HG02610 (cell line): Measurements from ENCODE around the gene WASL.
A peak's percentile ranks its signal among the peaks of the same experiment; 100 is the strongest.
"Not testable (repeated sequence)": the region's sequence is repeated elsewhere in the genome, so short reads cannot be mapped to it uniquely, and the experiment has no call there.

Source experiments
- ATAC-seq: cut with Tn5 transposase; IDR thresholded peaks from one replicate; pipeline ENCODE4 v1.9.1; 2021; ENCODE audit warnings: mild to moderate bottlenecking, moderate library complexity; ENCODE audit not compliant: unreplicated experiment

WASL gene

DNA sequence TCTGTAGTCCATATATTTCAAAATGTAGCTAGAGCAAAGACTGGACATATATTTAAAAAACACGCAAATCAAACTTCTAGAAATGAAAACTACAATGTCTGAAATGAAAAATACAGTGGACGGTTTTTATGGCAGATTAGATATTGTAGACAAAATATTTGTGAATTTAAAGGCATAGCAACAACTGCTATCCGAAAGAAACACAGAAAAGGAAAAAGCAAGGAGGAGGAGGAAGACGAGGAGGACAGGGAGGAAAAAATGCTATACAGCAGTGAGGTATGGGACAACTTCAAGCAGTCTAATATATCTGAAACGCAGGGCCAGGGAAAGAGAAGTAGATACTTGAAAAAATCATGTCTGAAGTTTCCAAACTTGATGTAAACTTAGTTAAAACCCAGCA, 13.3 kb downstream of the WASL start:
- ATAC-seq: no peak

DNA sequence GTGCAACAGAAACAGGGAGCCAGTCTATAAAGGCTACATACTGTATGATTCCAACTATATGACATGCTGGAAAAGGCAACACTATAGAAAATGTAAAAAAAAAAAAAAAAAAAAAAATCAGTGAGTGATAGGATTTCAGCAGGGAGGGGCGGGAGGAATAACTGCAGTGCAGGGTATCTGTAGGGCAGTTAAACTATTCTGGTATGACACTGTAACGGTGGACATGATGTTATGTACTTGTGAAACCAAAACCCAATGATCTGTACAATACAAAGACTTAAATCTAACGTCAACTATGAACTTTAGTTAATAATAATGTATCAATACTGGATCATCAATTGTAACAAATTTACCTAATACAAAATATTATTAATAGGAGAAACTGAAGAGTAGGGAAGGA, 14.3 kb downstream of the WASL start:
- ATAC-seq: no peak

DNA sequence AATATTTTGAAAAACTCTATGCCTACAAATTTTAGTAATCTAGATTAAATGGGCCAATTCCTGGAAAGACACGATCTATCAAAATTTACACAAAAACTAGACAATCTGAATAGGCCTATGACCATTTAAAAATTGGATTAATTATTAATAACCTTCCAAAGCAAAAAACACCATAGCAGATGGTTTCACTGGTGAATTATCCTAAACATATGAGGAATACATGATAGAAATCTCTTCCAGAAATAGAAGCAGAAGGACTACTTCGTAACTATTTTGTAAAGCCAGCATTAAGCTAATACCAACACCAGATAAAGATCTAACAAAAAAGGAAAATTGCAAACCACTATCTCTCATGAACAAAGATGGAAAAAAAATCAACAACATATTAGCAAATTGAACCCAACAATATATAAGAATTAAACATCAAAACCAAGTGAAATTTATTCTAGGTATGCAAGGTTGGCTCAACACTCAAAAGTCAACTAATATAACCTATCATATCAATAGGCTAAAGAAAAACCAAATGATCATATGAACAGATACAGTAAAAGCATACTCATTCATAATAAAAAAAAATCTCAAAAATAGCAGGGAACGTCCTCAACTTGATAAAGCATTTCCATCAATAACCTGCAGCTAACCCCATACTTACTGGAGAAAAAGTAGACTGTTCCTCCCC, 16.3 kb downstream of the WASL start:
- no peak for ATAC-seq

DNA sequence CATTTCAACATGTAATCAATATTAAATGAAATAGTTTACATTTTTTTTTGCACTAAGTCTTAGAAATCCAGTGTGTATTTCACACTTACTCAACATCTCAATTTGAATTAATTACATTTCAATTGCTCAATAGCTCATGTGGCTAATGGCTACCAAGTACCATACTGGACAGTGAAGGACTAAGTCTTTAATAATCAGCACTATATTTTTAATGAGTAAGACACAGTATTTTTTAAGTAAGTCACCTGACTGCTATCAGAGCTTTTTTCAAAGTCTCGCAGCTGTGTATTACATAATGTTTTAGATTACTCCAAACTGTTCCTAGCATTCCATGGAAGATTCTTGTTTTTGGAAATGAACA, 19.6 kb downstream of the WASL start:
- ATAC-seq: no peak

DNA sequence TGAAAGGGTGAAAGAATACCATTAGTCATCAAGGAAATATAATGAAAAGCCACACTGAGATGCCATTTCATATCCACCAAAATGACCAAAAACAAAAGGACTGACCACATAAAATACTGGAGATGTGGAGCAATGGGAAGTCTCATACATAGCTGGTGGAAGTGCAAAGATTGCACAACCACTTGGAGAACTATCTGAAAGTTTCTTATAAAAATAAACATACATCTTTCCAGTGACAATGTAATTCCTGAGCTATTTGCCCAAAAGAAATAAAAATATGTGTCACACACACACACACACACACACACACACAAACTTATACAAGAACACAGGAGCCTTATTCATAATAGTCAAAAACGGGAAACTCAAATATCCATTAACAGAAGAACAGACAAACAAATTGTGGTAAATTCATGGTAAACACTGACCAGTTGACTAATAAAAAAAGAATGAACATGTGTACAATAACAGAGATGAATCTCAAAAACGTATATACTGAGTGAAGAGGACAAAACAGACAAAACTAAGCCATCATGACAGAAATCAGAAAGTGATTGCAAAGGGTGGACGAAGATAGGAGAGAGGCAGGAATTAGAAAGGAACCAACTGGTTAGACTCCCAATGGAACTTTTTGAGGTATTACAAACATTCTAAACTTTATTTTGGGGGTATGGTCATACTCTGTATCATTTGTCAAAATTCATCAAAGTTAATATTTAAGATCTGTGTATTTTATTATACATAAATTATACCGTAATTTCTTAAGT, 21.5 kb downstream of the WASL start:
- ATAC-seq: no peak

DNA sequence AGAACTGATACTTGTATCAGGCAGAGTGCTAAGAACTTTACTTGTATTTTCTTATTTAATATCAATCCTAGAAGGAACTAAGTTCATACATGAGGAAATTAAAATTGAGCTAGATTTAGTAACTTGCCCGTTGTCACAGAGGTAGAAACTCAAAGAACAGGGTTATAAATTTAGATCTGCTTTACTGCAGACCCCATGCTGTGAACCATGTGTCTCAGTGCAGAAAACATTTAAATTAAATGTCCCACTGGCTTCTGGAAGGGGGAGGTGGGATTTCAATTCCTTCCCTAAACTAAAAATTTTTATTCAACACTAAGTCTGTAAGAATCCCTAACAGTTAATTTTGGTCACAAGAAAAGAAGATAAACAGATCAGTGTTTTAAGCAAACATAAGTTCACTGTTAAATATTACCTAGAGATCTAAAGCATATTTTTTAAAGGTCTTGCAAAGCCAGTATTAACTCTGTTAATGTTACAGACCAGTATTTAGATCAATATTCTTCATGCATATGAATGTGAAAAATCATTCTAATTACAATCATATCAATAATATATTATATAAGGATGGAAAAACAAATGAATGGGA, 23.1 kb downstream of the WASL start:
- no peak for ATAC-seq

DNA sequence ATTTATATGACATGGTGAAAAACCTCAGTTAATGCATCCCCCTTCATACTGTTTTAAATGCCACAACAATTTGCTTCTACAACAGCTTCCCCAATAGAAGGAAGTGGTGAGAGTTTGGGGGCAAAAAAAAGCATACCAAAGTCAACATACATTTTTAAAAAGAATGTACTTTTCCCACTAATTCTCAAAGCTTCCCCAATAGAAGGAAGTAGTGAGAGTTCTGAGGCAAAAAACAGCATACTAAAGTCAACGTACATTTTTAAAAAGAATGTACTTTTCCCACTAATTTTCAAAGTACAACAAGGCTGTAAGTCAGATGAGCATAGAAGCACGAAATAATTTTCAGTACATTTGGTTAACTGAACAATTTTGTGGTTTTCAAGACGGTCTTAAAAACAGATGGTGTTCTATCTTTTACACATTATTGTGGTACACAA, 24.0 kb downstream of the WASL start:
- no peak for ATAC-seq

DNA sequence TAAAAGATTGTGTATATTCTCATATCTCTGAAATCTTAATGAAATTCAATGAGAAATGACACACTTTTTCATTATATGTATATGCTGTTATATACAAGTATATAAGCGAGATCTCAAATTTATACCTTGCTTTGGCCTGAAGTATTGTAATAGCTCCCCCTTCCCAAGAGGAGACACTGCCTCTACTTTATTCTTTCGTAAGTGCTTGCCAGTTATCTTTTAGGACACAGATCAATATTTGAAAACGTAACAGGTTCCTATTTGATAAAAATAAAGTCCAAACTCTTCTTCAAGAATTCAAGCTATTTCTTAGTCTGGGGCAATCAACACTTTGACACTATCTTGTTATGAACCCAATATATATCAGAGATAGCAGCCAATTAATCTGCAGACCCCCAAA, 24.9 kb downstream of the WASL start:
- no peak for ATAC-seq

DNA sequence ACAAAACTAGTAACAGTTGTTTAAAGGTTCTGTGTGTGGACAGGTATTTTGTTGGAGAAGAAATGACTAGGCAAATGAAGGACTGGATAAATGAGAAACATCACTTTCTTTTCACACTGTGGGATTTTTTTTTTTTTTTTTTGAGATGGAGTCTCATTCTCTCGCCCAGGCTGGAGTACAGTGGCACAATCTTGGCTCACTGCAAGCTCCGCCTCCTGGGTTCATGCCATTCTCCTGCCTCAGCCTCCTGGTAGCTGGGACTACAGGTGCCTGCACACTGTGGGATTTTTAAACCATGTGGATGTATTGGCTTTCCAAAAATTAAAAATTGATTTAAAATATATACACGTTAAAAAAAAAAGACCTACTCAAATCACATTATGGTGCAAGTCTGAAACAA, 28.3 kb downstream of the WASL start:
- not testable (repeated sequence) for ATAC-seq

DNA sequence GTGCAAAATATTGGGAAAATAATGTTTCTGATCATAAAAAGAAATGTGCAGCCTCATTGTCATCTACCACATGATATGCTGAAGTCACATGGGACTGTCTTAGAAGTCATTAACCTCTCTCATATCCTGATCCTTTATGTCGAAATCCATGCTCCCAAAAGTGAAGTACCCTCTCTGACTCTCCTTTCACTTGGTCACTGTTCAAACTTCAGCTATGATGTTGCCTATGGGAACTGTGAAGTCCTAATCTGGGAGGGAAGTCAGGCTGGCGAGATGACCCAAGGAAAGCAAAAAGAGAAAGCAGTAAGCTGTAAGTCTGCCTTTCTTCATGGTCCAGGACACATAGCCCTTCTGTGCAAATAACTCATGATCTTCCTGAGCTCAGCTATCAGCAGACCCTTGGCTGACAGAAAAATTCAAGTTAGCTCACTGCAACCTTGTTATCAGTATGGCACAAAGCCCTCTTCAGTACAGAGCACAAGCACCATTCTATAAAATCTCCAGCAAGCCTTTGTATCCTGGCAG, 29.5 kb downstream of the WASL start:
- no peak for ATAC-seq

DNA sequence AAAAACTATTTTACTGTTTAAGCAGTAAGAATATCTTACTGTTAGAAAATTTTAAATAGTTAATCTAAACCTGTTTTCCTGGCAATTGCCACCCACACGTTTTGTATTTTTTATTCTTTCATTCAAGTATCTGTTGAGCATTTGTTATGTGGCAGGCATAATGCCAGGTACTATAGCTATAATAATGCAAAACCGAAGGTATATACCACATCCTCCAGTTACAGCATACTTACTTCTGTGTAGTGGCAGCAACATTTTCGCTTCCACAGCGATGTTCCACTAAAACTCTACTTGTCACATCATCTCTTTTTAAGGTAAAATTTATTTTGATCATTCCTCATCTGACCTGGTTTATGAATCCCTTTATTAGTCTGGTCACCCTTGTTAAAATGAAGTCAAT, 30.0 kb downstream of the WASL start:
- ATAC-seq: no peak

DNA sequence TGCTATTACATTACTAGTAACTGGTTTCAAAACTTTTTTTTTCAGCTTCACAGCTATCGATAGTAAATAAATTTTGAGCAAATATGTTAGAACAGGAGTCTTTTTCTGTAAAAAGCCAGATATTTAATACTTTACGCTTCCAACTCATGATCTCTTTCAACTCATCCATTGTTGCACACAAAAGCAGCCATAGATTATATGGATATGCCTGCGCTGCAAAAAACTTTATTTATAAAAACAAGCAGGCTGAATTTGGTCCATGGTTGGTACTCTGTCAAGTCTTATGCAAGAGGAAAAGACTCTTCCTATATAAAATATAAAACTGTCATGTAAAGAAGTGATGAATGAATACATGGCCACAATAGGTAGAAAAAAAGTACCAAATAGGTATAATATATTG, 31.1 kb downstream of the WASL start:
- no peak for ATAC-seq

DNA sequence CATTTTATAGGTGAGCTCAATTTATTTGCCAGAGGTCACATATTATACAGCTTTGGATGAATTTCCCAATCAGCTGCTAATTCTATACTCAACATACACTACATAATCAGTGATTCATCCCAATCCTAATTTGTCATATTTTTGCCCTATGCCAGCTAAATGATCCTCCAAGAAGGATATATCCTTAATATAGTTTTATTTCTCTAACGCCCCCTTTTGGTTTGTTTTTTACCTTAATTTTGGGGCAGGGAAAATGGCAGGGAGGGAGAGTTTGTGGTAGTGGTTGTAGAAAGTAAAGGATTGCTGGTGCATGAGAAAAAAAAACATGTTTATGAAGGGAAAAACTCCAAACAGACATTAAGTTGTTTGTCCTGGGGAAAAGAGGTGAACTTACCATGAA, 31.9 kb downstream of the WASL start:
- no peak for ATAC-seq

DNA sequence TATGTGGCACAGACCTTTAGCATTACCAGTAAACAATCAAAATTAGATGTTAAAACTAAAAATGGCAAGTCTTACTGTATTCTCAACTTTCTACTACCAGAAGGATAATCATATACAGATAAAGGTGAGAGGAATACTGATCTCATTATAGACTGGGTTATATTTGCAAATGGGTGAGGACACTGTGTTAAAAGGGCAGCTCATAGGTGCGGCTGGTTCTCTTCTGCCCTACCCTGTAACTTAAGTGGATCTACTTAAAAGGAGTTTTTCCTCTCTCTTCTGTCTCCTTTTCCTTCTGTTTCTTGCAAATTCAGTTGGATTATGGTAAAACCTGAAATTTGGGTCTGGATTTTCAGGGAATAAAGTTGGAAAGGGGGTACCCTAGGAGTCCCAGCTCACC, 33.0 kb downstream of the WASL start:
- ATAC-seq: no peak

DNA sequence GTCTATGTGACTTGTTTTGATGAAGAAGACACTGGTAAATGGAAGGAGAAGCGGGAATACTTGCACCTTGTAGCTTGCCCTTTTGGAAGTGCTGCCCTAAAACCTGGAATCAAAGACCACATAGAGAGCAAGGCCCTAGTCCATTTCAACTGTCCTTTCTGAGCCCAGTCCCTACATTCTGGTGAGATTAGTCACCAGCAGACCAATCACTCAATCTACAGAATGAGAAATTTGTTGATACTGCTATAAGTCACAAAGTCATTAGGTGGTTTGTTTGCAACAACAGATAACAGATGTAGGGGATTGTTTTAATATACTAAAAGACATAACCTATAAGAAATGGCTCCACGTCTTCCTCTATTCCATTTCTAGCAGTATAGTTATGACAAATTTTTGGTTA, 33.6 kb downstream of the WASL start:
- ATAC-seq: no peak

DNA sequence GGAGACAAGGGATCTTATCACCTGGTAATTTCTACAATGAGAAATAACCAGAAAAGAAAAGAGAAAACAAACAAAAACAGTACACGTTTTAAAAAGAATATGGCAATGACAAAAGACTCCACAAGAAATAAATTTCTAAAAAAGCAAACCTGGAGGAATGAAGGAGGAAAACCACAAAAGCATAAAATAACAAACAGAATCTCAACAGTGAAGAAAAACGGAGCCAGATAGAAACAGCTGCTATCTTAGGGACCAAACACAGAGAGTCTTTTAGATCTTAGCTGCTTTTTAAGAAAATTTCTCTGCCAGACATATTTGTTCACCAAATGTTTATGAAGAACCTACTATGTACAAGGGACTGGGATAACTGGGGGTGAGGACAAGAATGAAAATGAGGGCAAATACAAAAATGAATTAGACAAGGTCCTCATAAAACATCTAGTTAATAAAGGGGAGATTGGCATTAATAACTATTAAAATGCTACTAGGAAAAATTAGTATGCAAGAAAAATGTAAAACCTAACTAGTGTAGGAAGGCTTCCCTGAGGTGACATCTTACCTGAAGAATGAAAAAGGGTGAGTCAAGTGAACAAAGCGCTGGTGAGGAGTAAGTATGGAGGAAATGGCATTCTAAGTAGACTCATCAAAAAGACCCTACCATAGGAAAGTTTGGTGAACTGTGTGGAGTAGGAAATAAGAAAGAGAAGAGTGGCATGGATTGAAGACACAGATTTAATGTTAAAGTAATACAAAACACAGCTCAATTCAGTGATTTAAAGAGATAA, 34.3 kb downstream of the WASL start:
- no peak for ATAC-seq

DNA sequence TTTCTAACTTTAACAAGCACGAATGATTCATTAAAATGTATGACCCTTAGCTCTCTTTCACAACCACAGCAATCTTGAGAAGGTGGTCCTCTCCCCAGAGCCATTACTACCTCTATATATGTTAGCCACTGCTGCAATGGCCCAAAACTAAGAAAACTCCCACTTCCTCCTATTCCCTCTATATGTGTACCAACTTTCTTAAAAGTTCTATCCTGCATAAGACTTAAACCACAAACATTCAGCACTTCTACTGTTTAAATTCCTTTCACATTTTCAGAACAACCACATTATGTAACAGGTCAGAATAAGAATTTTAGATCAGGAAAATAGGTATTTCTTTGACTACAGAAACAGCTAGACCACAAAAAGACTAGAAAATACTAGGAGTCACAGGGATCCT, 36.2 kb downstream of the WASL start:
- no peak for ATAC-seq

DNA sequence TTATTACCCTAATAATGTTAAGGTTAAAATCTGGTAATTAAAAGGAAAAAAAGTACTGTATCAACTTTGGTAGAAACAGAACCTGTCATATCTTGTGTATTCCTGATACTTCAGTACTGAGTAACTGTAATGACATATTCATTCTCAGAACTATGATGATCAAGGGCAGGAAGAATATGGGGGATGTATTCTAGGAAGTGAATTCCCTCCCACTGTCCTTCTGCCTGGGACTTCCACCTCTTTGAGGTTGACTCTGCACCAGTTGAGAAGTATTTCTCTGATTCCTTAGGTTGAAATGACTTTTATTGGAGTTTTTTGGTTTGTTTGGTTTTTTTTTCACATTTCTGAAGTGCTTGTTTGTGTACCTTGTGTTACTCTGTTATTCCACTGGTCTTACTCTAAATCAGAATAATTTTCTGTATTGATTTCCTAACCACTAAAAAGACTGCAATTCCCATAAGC, 36.9 kb downstream of the WASL start:
- peak; percentile 58 for ATAC-seq

DNA sequence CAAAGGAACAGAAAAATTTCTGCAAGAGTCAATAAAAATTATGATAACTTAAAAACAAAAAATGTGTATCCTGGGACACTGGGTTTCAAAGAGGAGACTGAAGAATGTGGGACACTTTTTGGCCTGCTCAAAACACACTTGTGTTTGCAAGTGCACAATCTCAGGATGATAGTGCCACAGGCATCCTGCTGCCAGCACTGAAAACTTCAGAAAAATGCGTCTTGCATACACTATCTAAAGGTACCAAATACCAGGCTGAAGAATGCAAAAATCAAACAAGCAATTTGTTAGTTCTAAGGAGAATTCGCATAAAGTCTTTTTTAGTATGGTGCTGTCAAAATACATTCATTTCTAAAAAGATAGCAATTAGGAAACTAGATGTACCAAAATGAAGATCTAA, 38.1 kb downstream of the WASL start:
- ATAC-seq: no peak

DNA sequence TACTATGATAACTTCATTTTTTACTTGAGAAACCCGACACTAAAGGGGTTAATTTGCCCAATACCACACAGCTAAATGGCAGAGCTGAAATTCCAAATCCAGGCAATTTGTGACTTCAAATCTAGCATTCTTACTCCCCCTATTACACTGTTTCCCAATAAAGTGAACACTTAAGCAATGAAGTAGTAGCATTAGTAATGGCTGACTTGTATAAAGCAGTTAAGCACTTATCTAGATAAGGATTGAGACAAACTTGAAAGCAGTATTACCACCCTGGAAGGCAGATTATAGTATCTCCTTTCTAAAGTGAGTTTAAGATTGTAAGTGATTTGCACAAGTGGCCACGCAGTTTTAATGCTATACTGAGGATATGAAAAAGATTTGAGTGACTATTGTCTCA, 39.3 kb downstream of the WASL start:
- no peak for ATAC-seq

DNA sequence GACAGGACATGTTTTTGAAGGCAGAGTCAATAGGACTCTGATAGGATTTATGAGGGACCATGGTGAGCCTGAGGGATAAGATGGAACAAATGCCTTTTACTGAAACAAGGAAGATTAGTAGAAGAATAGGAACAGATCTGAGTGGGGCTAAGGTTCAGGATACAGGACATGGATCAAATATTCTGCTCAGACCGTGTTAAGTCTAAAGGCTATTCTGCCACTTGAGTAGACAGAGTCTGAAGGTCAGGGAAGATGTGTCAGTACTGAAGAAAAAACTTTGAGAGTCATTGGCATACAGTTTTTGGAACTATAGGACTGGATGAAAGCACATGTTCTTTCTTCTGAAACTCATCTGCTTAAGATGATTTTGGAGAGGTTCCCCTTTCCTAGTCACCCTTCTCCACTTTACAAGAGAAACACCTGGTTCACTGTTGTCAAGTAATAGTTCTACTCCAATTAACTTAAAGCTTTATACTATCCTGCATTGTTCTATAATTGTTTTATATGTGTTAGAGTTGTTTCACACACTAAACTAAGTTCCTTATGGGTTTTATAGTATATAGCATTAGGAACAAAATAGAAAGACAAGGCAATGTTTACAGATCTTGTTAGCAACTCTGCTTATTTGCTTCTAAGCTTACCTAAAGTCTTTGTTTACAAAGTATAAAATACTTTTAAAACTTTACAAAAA, 43.4 kb downstream of the WASL start:
- ATAC-seq: no peak
